WERI-Rb-1 (cell line): ENCODE data around the gene CD274.
"Not testable (repeated sequence)": the region's sequence is repeated elsewhere in the genome, so short reads cannot be mapped to it uniquely, and the experiment has no call there.

Source experiments
- DNase-seq: peaks from one replicate; pipeline ENCODE4 v3.0.0-alpha.2; 2020
- H3K27ac ChIP-seq: fragments of 250-450 bp; sonication (Bioruptor Pico); 2 replicates; pipeline ENCODE4 v1.5.1; 2020; ENCODE audit warnings: mild to moderate bottlenecking, moderate library complexity
- H3K27me3 ChIP-seq: fragments of 250-450 bp; sonication (Bioruptor Pico); 2 replicates; pipeline ENCODE4 v1.5.1; 2021; ENCODE audit warnings: mild to moderate bottlenecking, low read depth, moderate library complexity; ENCODE audit not compliant: insufficient read depth, severe bottlenecking
- H3K36me3 ChIP-seq: fragments of 250-450 bp; sonication (Bioruptor Pico); 2 replicates; pipeline ENCODE4 v1.5.1; 2020; ENCODE audit warnings: mild to moderate bottlenecking, moderate library complexity
- H3K4me3 ChIP-seq: 2 replicates; pipeline ENCODE4 v1.5.1; 2011; ENCODE audit warnings: low read depth, mild to moderate bottlenecking, control low read depth, low read length
- H3K9me3 ChIP-seq: fragments of 250-450 bp; sonication (Bioruptor Pico); 2 replicates; pipeline ENCODE4 v1.5.1; 2021; ENCODE audit warnings: mild to moderate bottlenecking, moderate library complexity; ENCODE audit not compliant: severe bottlenecking
- CTCF ChIP-seq: IDR thresholded peaks from 2 replicates; pipeline ENCODE4 v1.5.1; 2011; ENCODE audit warnings: low read depth, mild to moderate bottlenecking, control low read depth, inconsistent platforms, low read length

Gene CD274

DNA sequence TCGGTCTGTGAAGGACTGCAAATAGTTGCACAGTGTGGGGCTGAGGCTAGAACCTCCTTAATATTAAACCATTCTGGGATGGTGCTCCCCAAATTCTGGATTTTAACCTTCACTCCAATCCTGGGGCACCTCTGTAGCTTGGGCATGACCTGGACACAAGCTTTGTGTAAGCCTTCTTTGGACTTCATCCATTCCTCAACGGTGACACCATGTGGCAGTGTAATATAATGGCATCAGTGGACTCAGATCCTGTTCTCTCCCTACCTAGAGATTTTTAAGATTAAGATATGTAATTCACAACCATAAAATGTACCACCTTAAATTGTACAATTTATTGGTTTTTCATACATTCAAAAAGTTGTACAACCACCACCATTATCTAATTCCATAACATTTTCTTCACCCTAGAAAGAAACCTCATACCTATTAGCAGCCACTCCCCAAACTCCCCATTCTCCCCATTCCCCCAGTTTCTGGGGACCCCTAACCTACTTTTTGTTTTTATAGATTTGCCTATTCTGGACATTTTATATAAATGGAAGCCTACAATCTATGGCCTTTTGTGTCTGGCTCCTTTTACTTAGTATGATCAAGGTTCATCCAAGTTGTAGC, 7.8 kb upstream of the CD274 start:
- peak; percentile 61 for TF ChIP-seq CTCF
- peak; percentile 38 for DNase-seq
- Histone ChIP-seq H3K9me3 (no peaks in the 10 kb centered on the region), H3K36me3 (no peaks in the 10 kb centered on the region; the same call in 1 of the 2 replicates), H3K27me3 (no peaks in the 10 kb centered on the region), H3K27ac (no peak overlapping the region), H3K4me3 (no peak overlapping the region)

- H3K27me3 ChIP-seq = no peaks in the 10 kb centered on the region
- no peaks in the 10 kb centered on the region for H3K36me3 ChIP-seq
- no peaks in the 10 kb centered on the region for H3K9me3 ChIP-seq
- no peak overlapping the region for H3K4me3 ChIP-seq
- TF ChIP-seq CTCF = no peak
- DNase-seq = no peak
- no peak overlapping the region for H3K27ac ChIP-seq
Observed at GRCh38 chr9:5443850-5444249, 6.5 kb upstream of the CD274 start.

DNA sequence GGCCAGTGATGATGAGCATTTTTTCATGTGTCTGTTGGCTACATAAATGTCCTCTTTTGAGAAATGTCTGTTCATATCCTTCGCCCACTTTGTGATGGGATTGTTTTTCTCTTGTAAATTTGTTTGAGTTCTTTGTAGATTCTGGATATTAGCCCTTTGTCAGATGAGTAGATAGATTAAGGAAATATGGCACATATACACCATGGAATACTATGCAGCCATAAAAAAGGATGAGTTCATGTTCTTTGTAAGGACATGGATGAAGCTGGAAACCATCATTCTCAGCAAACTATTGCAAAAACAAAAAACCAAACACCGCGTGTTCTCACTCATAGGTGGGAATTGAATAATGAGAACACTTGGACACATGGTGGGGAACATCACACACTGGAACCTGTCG, 5.2 kb upstream of the CD274 start:
- H3K36me3 ChIP-seq, H3K9me3 ChIP-seq, H3K27ac ChIP-seq, DNase-seq, H3K4me3 ChIP-seq, H3K27me3 ChIP-seq: not testable (repeated sequence)

DNA sequence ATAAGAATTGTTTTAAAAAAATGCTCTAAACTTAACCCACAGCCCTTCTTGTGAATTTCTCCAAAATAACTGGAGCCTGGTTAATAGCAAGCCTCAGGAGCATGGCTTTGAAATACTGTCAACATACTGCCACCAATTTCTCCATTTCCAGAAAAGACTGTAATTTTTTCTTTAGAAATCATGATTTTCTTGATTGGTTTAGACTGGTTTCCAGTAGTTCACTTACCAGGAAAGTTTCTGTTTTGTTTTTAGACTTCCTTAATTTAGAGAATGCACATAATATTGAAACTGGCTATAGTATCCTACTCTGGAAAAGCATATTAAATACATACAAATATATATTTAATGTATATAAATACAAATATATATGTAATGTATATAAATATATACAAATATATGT, 4.5 kb upstream of the CD274 start:
- DNase-seq = no peak
- no peak for TF ChIP-seq CTCF
- Histone ChIP-seq H3K27me3 (no peaks in the 10 kb centered on the region), H3K9me3 (no peaks in the 10 kb centered on the region), H3K36me3 (no peaks in the 10 kb centered on the region), H3K27ac (no peak overlapping the region), H3K4me3 (no peak overlapping the region)

- TF ChIP-seq CTCF = no peak
Observed at GRCh38 chr9:5446451-5447236, 3.7 kb upstream of the CD274 start.

GRCh38 chr9:5447337-5447736, 3.0 kb upstream of the CD274 start:
- H3K27ac ChIP-seq = no peak overlapping the region
- no peaks in the 10 kb centered on the region for H3K36me3 ChIP-seq
- H3K9me3 ChIP-seq = no peaks in the 10 kb centered on the region
- no peak overlapping the region for H3K4me3 ChIP-seq
- no peak for TF ChIP-seq CTCF
- no peak for DNase-seq
- H3K27me3 ChIP-seq = no peaks in the 10 kb centered on the region

More at GRCh38 chr9:5446451-5447236, 3.7 kb upstream of the CD274 start:
- no peaks in the 10 kb centered on the region for H3K9me3 ChIP-seq
- no peak overlapping the region for H3K27ac ChIP-seq
- no peak for DNase-seq
- H3K4me3 ChIP-seq = no peak overlapping the region
- no peaks in the 10 kb centered on the region for H3K36me3 ChIP-seq
- no peaks in the 10 kb centered on the region for H3K27me3 ChIP-seq
